GM10847 (cell line): ENCODE measurements around the gene KATNB1.

ENCODE experiments used
- POLR2A ChIP-seq: IDR thresholded peaks from 2 replicates; pipeline ENCODE4 v1.6.1; 2011; ENCODE audit not compliant: insufficient read length; ENCODE audit errors: extremely low read depth

The KATNB1 gene

GRCh38 chr16:57791893-57792461 is 56.4 kb downstream of the KATNB1 start:
- TF ChIP-seq POLR2A, result no peak

- TF ChIP-seq POLR2A, result no peak
Observed at GRCh38 chr16:57794849-57795430, 59.4 kb downstream of the KATNB1 start.

- TF ChIP-seq POLR2A, result no peak
Observed at GRCh38 chr16:57795431-57795878, 59.9 kb downstream of the KATNB1 start.

GRCh38 chr16:57797216-57797525 is 61.6 kb downstream of the KATNB1 start:
- no peak for TF ChIP-seq POLR2A

GRCh38 chr16:57797526-57798266 is 62.1 kb downstream of the KATNB1 start:
- no peak for TF ChIP-seq POLR2A

GRCh38 chr16:57798267-57798810 is 62.8 kb downstream of the KATNB1 start:
- TF ChIP-seq POLR2A, result no peak

GRCh38 chr16:57798953-57799599 is 63.5 kb downstream of the KATNB1 start:
- TF ChIP-seq POLR2A, result no peak

- no peak for TF ChIP-seq POLR2A
Observed at GRCh38 chr16:57799600-57800199, 64.1 kb downstream of the KATNB1 start.

- TF ChIP-seq POLR2A, result no peak
Observed at GRCh38 chr16:57800200-57801097, 64.9 kb downstream of the KATNB1 start.

- no peak for TF ChIP-seq POLR2A
Observed at GRCh38 chr16:57801098-57801808, 65.7 kb downstream of the KATNB1 start.

- TF ChIP-seq POLR2A, result no peak
Observed at GRCh38 chr16:57801809-57802340, 66.3 kb downstream of the KATNB1 start.

GRCh38 chr16:57802341-57803133 is 67.0 kb downstream of the KATNB1 start, which contains the start of gene KIFC3:
TSS of gene KIFC3 (minus strand) at chr16:57802491. CDS start at chr16:57798243, 4,248 bp downstream.
- no peak for TF ChIP-seq POLR2A
